H1 (cell line): Measurements from ENCODE around the gene NUMB. TPM values are rescaled to one million over a fixed set of nuclear protein-coding genes. Genes with fewer than 3 reads are reported as not detected.

ENCODE experiments used
- BRCA1 ChIP-seq: IDR thresholded peaks from 2 replicates; pipeline ENCODE4 v1.6.1; 2012; ENCODE audit warnings: low read depth, low read length, improper control_type of control experiment
- CTBP2 ChIP-seq: IDR thresholded peaks from 2 replicates; pipeline ENCODE4 v1.7.0; 2011; ENCODE audit warnings: borderline replicate concordance, mild to moderate bottlenecking, moderate library complexity, mixed read lengths, low read length; ENCODE audit not compliant: insufficient read depth, insufficient read length
- EP300 ChIP-seq, 2 experiments: IDR thresholded peaks; 1 replicate in 1 of 2; 2 replicates in 1 of 2; pipeline ENCODE4 v1.6.1; 2011 to 2012; ENCODE audit warnings: low read depth in 2 of 2, low read length in 2 of 2, mild to moderate bottlenecking in 2 of 2, borderline replicate concordance in 1 of 2, inconsistent platforms in 1 of 2, moderate library complexity in 1 of 2
- GABPA ChIP-seq: IDR thresholded peaks from 2 replicates; pipeline ENCODE4 v1.6.1; 2011; ENCODE audit warnings: mild to moderate bottlenecking, low read length, moderate library complexity, borderline replicate concordance; ENCODE audit not compliant: insufficient read depth
- JUN ChIP-seq: IDR thresholded peaks from 2 replicates; pipeline ENCODE4 v1.6.1; 2011; ENCODE audit warnings: low read depth, mild to moderate bottlenecking, improper control_type of control experiment, low read length
- SAP30 ChIP-seq: fragments of 300-600 bp; sonication (generic); IDR thresholded peaks from 2 replicates; pipeline ENCODE4 v1.7.1; 2012; ENCODE audit warnings: low read length, moderate library complexity, mild to moderate bottlenecking, inconsistent platforms; ENCODE audit not compliant: insufficient read depth, insufficient replicate concordance
- SRF ChIP-seq: IDR thresholded peaks from 2 replicates; pipeline ENCODE4 v1.6.1; 2011; ENCODE audit warnings: mild to moderate bottlenecking, low read depth, low read length, moderate library complexity
- polyA plus RNA-seq, 7 experiments: library from polyadenylated mRNA; depleted of rRNA in 3 of 7; stranded (reverse) in 5 of 7; unstranded in 2 of 7; fragments of >200 nt in 5 of 7; fragments of 200-250 nt in 2 of 7; gene quantifications; 1 replicate in 5 of 7; 2 replicates in 1 of 7; 4 replicates in 1 of 7; pipeline versions ENCODE4 v1.2.1 to v1.2.3, GENCODE V29; 2011 to 2013; ENCODE audit warnings: missing spikeins in 2 of 7, mixed read lengths in 2 of 7
- total RNA-seq: library from RNA; stranded (reverse); fragmentation: NEBNext Ultra II Directional; extraction: Animal tissue kit (Norgen Biotek cat#: 25700); gene quantifications from 2 replicates; pipeline ENCODE4 v1.2.1, GENCODE V29; 2021

Gene NUMB
- total and polyA plus RNA-seq, 2 of the 8 experiments (the other 6 are each of a cell fraction or from before 2014, with no cell fraction given) = 54.3 to 78.1 TPM

DNA sequence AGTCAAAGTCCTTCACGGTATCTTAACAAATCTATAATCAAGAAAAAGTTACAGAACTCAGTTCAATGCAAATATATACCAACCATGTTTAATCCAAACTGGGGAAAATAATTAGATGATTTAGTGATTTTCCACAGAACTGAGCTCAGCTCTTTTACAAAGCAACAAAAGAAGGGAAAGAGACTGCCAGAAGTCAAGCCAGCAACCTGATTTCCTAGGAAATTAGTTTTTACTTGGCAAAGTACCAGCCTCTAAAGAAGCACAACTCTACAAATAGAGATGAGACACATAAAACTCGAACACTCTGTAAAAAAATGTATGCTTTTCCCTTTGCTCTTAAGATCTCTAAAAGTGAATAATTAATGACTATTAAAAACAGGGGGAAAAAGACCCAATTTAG lies 19.4 kb downstream of the NUMB start (continued):
- TF ChIP-seq EP300 (IDR thresholded peaks at IDR 0.05; ENCODE audit: borderline replicate concordance in 1 of 2, low read depth in 2 of 2, low read length in 2 of 2) (no peak), JUN (no peak), SAP30 (no peak), BRCA1 (no peak), SRF (no peak), GABPA (no peak), CTBP2 (no peak)
- TF ChIP-seq, all 59 proteins: peak for 0
